Uterus (tissue), 2 donors: ENCODE measurements around the gene DYNC2H1.

Source experiments
- POLR2A ChIP-seq, 2 donors: fragments of 450-650 bp; IDR thresholded peaks; one replicate each; pipeline ENCODE4 v1.6.1; 2016; ENCODE audit warnings: antibody characterized with exemption in 2 of 2, mild to moderate bottlenecking in 1 of 2, moderate library complexity in 1 of 2
- TF ChIP-seq, protein P1 (sequence below), 4 experiments: fragments of 200-600 bp in 2 of 4; fragments of 450-650 bp in 2 of 4; sonication (generic) in 2 of 4; IDR thresholded peaks; one replicate each; pipeline ENCODE4 v1.5.1; 2016 to 2019; ENCODE audit warnings: antibody characterized with exemption in 4 of 4, mild to moderate bottlenecking in 2 of 4, moderate library complexity in 1 of 4

DNA sequence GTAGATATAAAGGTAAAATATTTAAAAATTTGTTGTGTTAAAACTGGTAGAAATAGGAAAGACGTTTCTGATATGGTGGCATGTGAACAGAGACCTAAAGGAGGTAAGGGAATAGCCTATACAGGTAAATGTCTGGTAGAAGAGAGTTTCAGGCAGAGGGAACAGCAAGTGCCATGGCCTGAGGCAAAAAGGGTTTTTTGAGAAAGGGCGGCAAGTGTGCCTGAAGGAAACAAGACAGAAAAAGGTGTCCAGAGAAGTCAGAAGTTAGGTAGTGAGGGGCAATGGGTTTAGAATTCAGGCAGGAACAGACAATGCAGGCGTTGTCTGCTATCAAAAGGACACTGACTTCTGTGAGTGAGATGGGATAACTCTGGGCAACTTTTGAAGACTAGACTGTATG lies 339.7 kb downstream of the DYNC2H1 start:
- TF ChIP-seq, protein P1, sequence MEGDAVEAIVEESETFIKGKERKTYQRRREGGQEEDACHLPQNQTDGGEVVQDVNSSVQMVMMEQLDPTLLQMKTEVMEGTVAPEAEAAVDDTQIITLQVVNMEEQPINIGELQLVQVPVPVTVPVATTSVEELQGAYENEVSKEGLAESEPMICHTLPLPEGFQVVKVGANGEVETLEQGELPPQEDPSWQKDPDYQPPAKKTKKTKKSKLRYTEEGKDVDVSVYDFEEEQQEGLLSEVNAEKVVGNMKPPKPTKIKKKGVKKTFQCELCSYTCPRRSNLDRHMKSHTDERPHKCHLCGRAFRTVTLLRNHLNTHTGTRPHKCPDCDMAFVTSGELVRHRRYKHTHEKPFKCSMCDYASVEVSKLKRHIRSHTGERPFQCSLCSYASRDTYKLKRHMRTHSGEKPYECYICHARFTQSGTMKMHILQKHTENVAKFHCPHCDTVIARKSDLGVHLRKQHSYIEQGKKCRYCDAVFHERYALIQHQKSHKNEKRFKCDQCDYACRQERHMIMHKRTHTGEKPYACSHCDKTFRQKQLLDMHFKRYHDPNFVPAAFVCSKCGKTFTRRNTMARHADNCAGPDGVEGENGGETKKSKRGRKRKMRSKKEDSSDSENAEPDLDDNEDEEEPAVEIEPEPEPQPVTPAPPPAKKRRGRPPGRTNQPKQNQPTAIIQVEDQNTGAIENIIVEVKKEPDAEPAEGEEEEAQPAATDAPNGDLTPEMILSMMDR (IDR thresholded peaks at IDR 0.05) = no peak
- no peak for TF ChIP-seq POLR2A (IDR thresholded peaks at IDR 0.05)
